ENCODE data around the gene OSBPL2. TPM values are rescaled to one million over a fixed set of nuclear protein-coding genes. Genes with fewer than 3 reads are reported as not detected.

The OSBPL2 gene
- total and polyA plus RNA-seq, 2 experiments from 2014 or later, result 37.5 to 43.4 TPM

- no peak for TF ChIP-seq CTCF (IDR thresholded peaks at IDR 0.05; ENCODE audit: low read depth, low read length)
Observed at GRCh38 chr20:62311150-62311549, 72.8 kb downstream of the OSBPL2 start.

DNA sequence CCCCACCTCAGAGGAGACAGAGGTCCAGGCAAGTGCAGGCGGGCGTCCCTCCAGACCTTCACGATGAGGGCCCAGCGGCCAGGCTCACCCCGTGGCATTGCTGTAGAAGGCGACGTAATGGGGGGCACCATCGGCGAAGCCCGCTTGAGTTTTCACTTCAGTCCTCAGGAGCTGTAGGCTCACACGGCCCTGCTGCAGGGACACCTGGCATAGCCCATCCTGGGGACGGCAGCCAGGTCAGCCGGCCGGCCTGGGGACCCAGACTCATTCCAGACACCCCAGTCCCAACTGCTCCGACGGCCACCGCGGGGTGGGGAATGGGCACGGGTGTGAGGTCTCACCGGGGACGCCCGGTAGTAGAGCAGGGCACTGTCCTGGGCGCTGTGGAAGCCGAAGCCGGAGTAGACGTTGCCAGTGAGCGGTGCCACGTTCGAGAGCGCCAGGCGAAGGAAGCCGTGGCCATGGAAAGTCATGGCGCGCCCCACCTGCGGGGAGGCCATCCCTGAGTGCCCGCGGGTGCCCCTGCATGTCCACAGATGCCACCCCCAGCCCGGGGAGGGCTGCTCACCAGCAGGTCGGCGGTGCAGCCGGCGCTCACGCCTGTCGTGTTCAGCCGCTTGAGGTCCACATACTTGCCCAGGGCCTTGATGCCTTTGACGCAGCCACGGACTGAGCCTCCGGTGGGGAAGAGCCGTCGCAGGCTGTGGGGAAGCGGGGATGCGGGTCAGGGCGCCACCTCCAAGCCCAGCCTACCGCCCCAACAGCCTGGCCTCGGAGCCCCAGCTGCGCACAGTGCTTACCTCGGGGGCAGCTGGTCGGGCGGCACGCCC is 73.7 kb downstream of the OSBPL2 start:
- Histone ChIP-seq H3K36me3 (peaks cover 74% of the 10 kb centered on the region), H3K9me3 (ENCODE audit: low read depth) (no peaks in the 10 kb centered on the region), H3K4me1 (ENCODE audit: low read depth) (no peaks in the 10 kb centered on the region), H3K27me3 (no peaks in the 10 kb centered on the region), H3K27ac (no peak overlapping the region), H3K4me3 (no peak overlapping the region)
- TF ChIP-seq CTCF (IDR thresholded peaks at IDR 0.05; ENCODE audit: low read depth, low read length), result no peak
- no peak for DNase-seq (ENCODE audit: low read depth in 1 of 2, low spot score in 1 of 2)

More at GRCh38 chr20:62311150-62311549, 72.8 kb downstream of the OSBPL2 start:
- H3K4me1 ChIP-seq (ENCODE audit: low read depth), result no peaks in the 10 kb centered on the region
- DNase-seq (ENCODE audit: low read depth in 1 of 2, low spot score in 1 of 2), result no peak
- H3K27me3 ChIP-seq, result no peaks in the 10 kb centered on the region
- H3K36me3 ChIP-seq, result peaks cover 76% of the 10 kb centered on the region
- no peaks in the 10 kb centered on the region for H3K9me3 ChIP-seq (ENCODE audit: low read depth)
- no peak overlapping the region for H3K27ac ChIP-seq
- no peak overlapping the region for H3K4me3 ChIP-seq

DNA sequence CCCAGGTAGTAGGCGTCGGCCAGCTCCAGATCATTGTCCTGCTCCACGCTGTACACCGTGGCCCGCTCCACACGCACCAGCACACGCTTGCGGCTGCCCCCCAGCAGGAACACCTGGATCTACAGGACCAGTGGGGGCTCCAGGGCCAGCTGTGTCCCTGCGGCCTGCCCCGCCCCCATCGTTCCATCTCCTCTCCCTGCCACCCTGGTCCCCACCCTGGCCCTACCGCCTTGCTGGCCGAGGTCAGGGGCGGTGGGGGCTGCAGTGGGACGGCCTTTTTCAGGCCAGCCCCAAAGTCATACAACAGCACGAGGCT is 74.3 kb downstream of the OSBPL2 start:
- DNase-seq (ENCODE audit: low read depth in 1 of 2, low spot score in 1 of 2), result no peak
- no peak for TF ChIP-seq CTCF (IDR thresholded peaks at IDR 0.05; ENCODE audit: low read depth, low read length)
- no peaks in the 10 kb centered on the region for H3K27me3 ChIP-seq
- H3K9me3 ChIP-seq (ENCODE audit: low read depth), result no peaks in the 10 kb centered on the region
- H3K36me3 ChIP-seq, result peaks cover 71% of the 10 kb centered on the region
- H3K27ac ChIP-seq, result no peak overlapping the region
- no peak overlapping the region for H3K4me3 ChIP-seq
- H3K4me1 ChIP-seq (ENCODE audit: low read depth), result no peaks in the 10 kb centered on the region

DNA sequence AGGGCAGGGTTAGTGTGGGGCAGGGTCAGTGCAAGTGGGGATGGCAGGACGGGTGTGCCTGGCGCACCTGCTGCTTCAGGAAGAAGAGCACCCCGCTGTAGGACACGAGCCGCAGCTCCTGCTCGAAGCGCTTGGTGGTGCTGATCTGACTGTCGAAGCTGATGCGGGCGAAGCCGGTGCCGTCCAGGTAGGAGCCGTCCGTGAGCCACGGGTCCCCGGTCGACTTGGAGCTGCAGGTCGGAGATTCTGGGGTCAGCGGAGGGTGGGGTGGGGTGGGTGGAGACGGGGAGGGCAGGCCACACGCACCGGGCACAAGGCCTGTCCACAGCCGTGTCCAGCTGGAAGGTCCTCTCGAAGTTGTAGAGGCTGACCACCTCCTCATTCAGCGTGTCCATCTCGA is 74.7 kb downstream of the OSBPL2 start:
- Histone ChIP-seq H3K4me3 (no peak overlapping the region), H3K9me3 (ENCODE audit: low read depth) (no peaks in the 10 kb centered on the region), H3K4me1 (ENCODE audit: low read depth) (no peaks in the 10 kb centered on the region), H3K27ac (no peak overlapping the region), H3K27me3 (no peaks in the 10 kb centered on the region), H3K36me3 (peaks cover 67% of the 10 kb centered on the region)
- no peak for DNase-seq (ENCODE audit: low read depth in 1 of 2, low spot score in 1 of 2)
- TF ChIP-seq CTCF (IDR thresholded peaks at IDR 0.05; ENCODE audit: low read depth, low read length), result no peak

DNA sequence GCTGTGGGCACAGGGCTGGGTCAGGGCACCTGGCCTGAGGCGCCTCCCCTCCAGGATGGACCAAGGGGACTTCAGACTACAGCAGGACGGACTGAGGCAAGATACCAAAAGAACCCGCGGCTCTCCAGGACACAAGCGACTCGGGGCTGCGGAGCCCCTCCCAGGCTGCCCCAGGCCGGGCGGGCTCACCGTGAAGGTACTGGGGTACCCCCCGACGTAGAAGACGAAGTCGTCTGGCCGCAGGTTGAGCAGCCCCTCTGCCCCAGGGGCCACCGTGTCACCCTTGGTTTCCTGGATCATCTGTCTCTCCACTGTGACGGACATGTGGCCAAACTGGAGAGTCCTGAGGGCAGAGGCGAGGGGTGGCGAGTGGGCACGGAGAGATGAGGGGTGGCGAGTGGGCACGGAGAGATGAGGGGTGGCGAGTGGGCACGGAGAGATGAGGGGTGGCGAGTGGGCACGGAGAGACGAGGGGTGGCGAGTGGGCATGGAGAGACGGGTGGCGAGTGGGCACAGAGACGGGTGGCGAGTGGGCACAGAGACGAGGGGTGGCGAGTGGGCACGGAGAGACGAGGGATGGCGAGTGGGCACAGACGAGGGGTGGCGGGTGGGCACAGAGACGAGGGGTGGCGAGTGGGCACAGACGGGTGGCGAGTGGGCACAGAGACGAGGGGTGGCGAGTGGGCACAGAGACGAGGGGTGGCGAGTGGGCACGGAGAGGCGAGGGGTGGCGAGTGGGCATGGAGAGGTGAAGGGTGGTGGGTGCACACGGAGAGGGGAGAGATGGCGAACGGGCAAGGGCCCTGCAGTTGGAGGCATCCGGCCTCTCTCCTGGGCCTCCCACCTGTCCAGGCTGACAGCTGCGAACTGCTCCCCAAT is 75.4 kb downstream of the OSBPL2 start:
- no peaks in the 10 kb centered on the region for H3K27me3 ChIP-seq
- no peaks in the 10 kb centered on the region for H3K4me1 ChIP-seq (ENCODE audit: low read depth)
- no peak for DNase-seq (ENCODE audit: low read depth in 1 of 2, low spot score in 1 of 2)
- H3K4me3 ChIP-seq, result no peak overlapping the region
- TF ChIP-seq CTCF (IDR thresholded peaks at IDR 0.05; ENCODE audit: low read depth, low read length), result no peak
- no peak overlapping the region for H3K27ac ChIP-seq
- peaks cover 61% of the 10 kb centered on the region for H3K36me3 ChIP-seq
- no peaks in the 10 kb centered on the region for H3K9me3 ChIP-seq (ENCODE audit: low read depth)
